Neutrophil (primary cell): ENCODE results near the gene PPP1R9A.

Experiments used
- H3K27ac ChIP-seq: fragments of 200-600 bp; sonication (generic); 2 replicates; pipeline ENCODE4 v1.5.1; 2016; ENCODE audit warnings: mild to moderate bottlenecking, moderate library complexity
- H3K27me3 ChIP-seq: fragments of 200-600 bp; sonication (generic); 2 replicates; pipeline ENCODE4 v1.6.0; 2016; ENCODE audit warnings: mild to moderate bottlenecking
- H3K36me3 ChIP-seq: fragments of 200-600 bp; sonication (generic); 2 replicates; pipeline ENCODE4 v1.5.1; 2017
- H3K4me1 ChIP-seq, 2 experiments: fragments of 200-600 bp in 1 of 2; sonication (generic) in 1 of 2; 1 replicate in 1 of 2; 2 replicates in 1 of 2; pipeline versions ENCODE4 v1.5.1 to v1.6.1; 2013 to 2016; ENCODE audit warnings: low read depth in 1 of 2, low read length in 1 of 2, mild to moderate bottlenecking in 1 of 2, moderate library complexity in 1 of 2; ENCODE audit not compliant: control insufficient read depth in 1 of 2, insufficient read depth in 1 of 2
- H3K4me3 ChIP-seq, 2 experiments: fragments of 200-600 bp in 1 of 2; sonication (generic) in 1 of 2; 1 replicate in 1 of 2; 2 replicates in 1 of 2; pipeline ENCODE4 v1.5.1; 2013 to 2016; ENCODE audit warnings: low read depth in 1 of 2, low read length in 1 of 2, mild to moderate bottlenecking in 1 of 2, moderate library complexity in 1 of 2
- H3K9me3 ChIP-seq: fragments of 200-600 bp; sonication (generic); 2 replicates; pipeline ENCODE4 v1.5.1; 2016
- CTCF ChIP-seq: fragments of 200-600 bp; sonication (generic); IDR thresholded peaks from 2 replicates; pipeline ENCODE4 v1.5.1; 2016; ENCODE audit warnings: antibody characterized with exemption

PPP1R9A gene

GRCh38 chr7:95054386-95054785 lies 147.0 kb downstream of the PPP1R9A start:
- no peak for TF ChIP-seq CTCF
- Histone ChIP-seq H3K27ac (no peak overlapping the region), H3K9me3 (no peaks in the 10 kb centered on the region), H3K4me3 (no peak overlapping the region), H3K36me3 (no peaks in the 10 kb centered on the region), H3K4me1 (no peaks in the 10 kb centered on the region), H3K27me3 (no peaks in the 10 kb centered on the region)

GRCh38 chr7:95055295-95055694 lies 147.9 kb downstream of the PPP1R9A start:
- no peaks in the 10 kb centered on the region for H3K4me1 ChIP-seq
- TF ChIP-seq CTCF, result no peak
- H3K27me3 ChIP-seq, result no peaks in the 10 kb centered on the region
- H3K9me3 ChIP-seq, result no peaks in the 10 kb centered on the region
- H3K27ac ChIP-seq, result no peak overlapping the region
- no peak overlapping the region for H3K4me3 ChIP-seq
- no peaks in the 10 kb centered on the region for H3K36me3 ChIP-seq

GRCh38 chr7:95056107-95056739 lies 148.8 kb downstream of the PPP1R9A start:
- Histone ChIP-seq H3K36me3 (no peaks in the 10 kb centered on the region), H3K27ac (no peak overlapping the region), H3K4me3 (no peak overlapping the region), H3K27me3 (no peaks in the 10 kb centered on the region), H3K4me1 (no peaks in the 10 kb centered on the region), H3K9me3 (no peaks in the 10 kb centered on the region)
- TF ChIP-seq CTCF, result no peak

- no peaks in the 10 kb centered on the region for H3K27me3 ChIP-seq
- H3K4me1 ChIP-seq, result no peaks in the 10 kb centered on the region
- no peak overlapping the region for H3K27ac ChIP-seq
- no peaks in the 10 kb centered on the region for H3K36me3 ChIP-seq
- TF ChIP-seq CTCF, result no peak
- H3K9me3 ChIP-seq, result no peaks in the 10 kb centered on the region
- no peak overlapping the region for H3K4me3 ChIP-seq
These were observed 149.5 kb downstream of the PPP1R9A start for GRCh38 chr7:95056901-95057300.

GRCh38 chr7:95059842-95060313 lies 152.5 kb downstream of the PPP1R9A start:
- no peaks in the 10 kb centered on the region for H3K4me1 ChIP-seq
- H3K4me3 ChIP-seq, result no peak overlapping the region

More at GRCh38 chr7:95059842-95060313, 152.5 kb downstream of the PPP1R9A start:
- no peaks in the 10 kb centered on the region for H3K9me3 ChIP-seq
- TF ChIP-seq CTCF, result no peak
- no peaks in the 10 kb centered on the region for H3K36me3 ChIP-seq
- no peaks in the 10 kb centered on the region for H3K27me3 ChIP-seq
- no peak overlapping the region for H3K27ac ChIP-seq
